SU-DHL-6 (cell line): ENCODE results near the gene ANTXR1.

ENCODE experiments used
- H2AFZ ChIP-seq: fragments of 200-600 bp; sonication (generic); 2 replicates; pipeline ENCODE4 v1.6.1; 2014; ENCODE audit warnings: low read depth, mild to moderate bottlenecking, moderate library complexity, mixed read lengths, antibody characterized with exemption, low read length; ENCODE audit not compliant: severe bottlenecking
- H3F3A ChIP-seq: fragments of 200-600 bp; shearing (Covaris generic); 2 replicates; pipeline ENCODE4 v1.6.0; 2016; ENCODE audit warnings: antibody characterized with exemption, mild to moderate bottlenecking; ENCODE audit not compliant: insufficient read depth
- H3K27ac ChIP-seq: fragments of 200-600 bp; sonication (generic); 2 replicates; pipeline ENCODE4 v1.5.1; 2016; ENCODE audit warnings: low read depth, mild to moderate bottlenecking, low read length, moderate library complexity, mixed read lengths
- H3K27me3 ChIP-seq: fragments of 200-600 bp; sonication (generic), shearing (Covaris generic); 2 replicates; pipeline ENCODE4 v1.6.0; 2014; ENCODE audit warnings: mild to moderate bottlenecking, low read length
- H3K36me3 ChIP-seq: fragments of 200-600 bp; sonication (generic); 2 replicates; pipeline ENCODE4 v1.6.1; 2014; ENCODE audit warnings: mild to moderate bottlenecking, low read length, mixed read lengths
- H3K4me2 ChIP-seq: fragments of 300-600, 200-600 bp; shearing (Covaris generic), sonication (generic); 2 replicates; pipeline ENCODE4 v1.6.0; 2014; ENCODE audit warnings: low read length, low read depth, mild to moderate bottlenecking; ENCODE audit not compliant: poor library complexity, severe bottlenecking
- H3K4me3 ChIP-seq: fragments of 200-600 bp; sonication (generic); 2 replicates; pipeline ENCODE4 v1.5.1; 2014; ENCODE audit warnings: antibody characterized with exemption, low read length, mild to moderate bottlenecking, mixed read lengths; ENCODE audit not compliant: insufficient read depth, poor library complexity, severe bottlenecking
- H3K79me2 ChIP-seq: fragments of 200-600 bp; sonication (generic); 2 replicates; pipeline ENCODE4 v1.6.1; 2014; ENCODE audit warnings: mild to moderate bottlenecking, low read length, moderate library complexity; ENCODE audit not compliant: insufficient read depth
- H3K9ac ChIP-seq: fragments of 200-600 bp; sonication (generic); 2 replicates; pipeline ENCODE4 v1.7.0; 2014; ENCODE audit warnings: mild to moderate bottlenecking, low read length
- H3K9me2 ChIP-seq: fragments of 200-600 bp; sonication (generic); replicated peaks from 2 replicates; pipeline ENCODE4 v1.6.1; 2014; ENCODE audit warnings: low read length; ENCODE audit not compliant: insufficient read depth
- H3K9me3 ChIP-seq: fragments of 200-600 bp; sonication (generic); 2 replicates; pipeline ENCODE4 v1.6.1; 2014; ENCODE audit warnings: low read length, mixed read lengths; ENCODE audit not compliant: insufficient read depth
- H4K20me1 ChIP-seq: fragments of 200-600 bp; sonication (generic); 2 replicates; pipeline ENCODE4 v1.6.1; 2014; ENCODE audit warnings: low read depth, mild to moderate bottlenecking, antibody characterized with exemption, low read length, moderate library complexity, mixed read lengths
- EZH2phosphoT487 ChIP-seq: fragments of 200-600 bp; sonication (generic), shearing (Covaris generic); conservative IDR thresholded peaks from 2 replicates; pipeline ENCODE4 v1.6.1; 2018; ENCODE audit warnings: mild to moderate bottlenecking, antibody characterized with exemption, low read length, moderate library complexity, mixed read lengths
- TF ChIP-seq, protein P1 (sequence below): fragments of 200-600 bp; sonication (generic); IDR thresholded peaks from one replicate; pipeline ENCODE4 v1.5.1; 2017; ENCODE audit warnings: antibody characterized with exemption, mild to moderate bottlenecking, low read length, moderate library complexity; ENCODE audit not compliant: insufficient read depth, poor library complexity, severe bottlenecking

Gene ANTXR1

GRCh38 chr2:69269330-69269729 lies 256.4 kb downstream of the ANTXR1 start:
- Histone ChIP-seq H3K36me3 (no peaks in the 10 kb centered on the region), H3K9ac (no peak overlapping the region), H3K9me2 (no peaks in the 10 kb centered on the region), H3K4me2 (no peak overlapping the region), H3K9me3 (no peaks in the 10 kb centered on the region), H3K27me3 (no peaks in the 10 kb centered on the region), H3K27ac (no peak overlapping the region), H3F3A (no peaks in the 10 kb centered on the region), H2AFZ (no peak overlapping the region), H3K79me2 (no peaks in the 10 kb centered on the region), H4K20me1 (no peaks in the 10 kb centered on the region), H3K4me3 (no peak overlapping the region)
- TF ChIP-seq, protein P1, sequence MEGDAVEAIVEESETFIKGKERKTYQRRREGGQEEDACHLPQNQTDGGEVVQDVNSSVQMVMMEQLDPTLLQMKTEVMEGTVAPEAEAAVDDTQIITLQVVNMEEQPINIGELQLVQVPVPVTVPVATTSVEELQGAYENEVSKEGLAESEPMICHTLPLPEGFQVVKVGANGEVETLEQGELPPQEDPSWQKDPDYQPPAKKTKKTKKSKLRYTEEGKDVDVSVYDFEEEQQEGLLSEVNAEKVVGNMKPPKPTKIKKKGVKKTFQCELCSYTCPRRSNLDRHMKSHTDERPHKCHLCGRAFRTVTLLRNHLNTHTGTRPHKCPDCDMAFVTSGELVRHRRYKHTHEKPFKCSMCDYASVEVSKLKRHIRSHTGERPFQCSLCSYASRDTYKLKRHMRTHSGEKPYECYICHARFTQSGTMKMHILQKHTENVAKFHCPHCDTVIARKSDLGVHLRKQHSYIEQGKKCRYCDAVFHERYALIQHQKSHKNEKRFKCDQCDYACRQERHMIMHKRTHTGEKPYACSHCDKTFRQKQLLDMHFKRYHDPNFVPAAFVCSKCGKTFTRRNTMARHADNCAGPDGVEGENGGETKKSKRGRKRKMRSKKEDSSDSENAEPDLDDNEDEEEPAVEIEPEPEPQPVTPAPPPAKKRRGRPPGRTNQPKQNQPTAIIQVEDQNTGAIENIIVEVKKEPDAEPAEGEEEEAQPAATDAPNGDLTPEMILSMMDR, result no peak
- no peak for TF ChIP-seq EZH2phosphoT487

- Histone ChIP-seq H4K20me1 (no peaks in the 10 kb centered on the region), H3K79me2 (no peaks in the 10 kb centered on the region), H3F3A (no peaks in the 10 kb centered on the region), H3K4me2 (no peak overlapping the region), H3K9me2 (no peaks in the 10 kb centered on the region), H3K36me3 (no peaks in the 10 kb centered on the region), H3K9ac (no peak overlapping the region), H3K9me3 (no peaks in the 10 kb centered on the region), H3K27me3 (no peaks in the 10 kb centered on the region), H3K27ac (no peak overlapping the region), H2AFZ (no peak overlapping the region), H3K4me3 (no peak overlapping the region)
- TF ChIP-seq, protein P1, result no peak
- TF ChIP-seq EZH2phosphoT487, result no peak
Observed at GRCh38 chr2:69271831-69272257, 258.9 kb downstream of the ANTXR1 start.

DNA sequence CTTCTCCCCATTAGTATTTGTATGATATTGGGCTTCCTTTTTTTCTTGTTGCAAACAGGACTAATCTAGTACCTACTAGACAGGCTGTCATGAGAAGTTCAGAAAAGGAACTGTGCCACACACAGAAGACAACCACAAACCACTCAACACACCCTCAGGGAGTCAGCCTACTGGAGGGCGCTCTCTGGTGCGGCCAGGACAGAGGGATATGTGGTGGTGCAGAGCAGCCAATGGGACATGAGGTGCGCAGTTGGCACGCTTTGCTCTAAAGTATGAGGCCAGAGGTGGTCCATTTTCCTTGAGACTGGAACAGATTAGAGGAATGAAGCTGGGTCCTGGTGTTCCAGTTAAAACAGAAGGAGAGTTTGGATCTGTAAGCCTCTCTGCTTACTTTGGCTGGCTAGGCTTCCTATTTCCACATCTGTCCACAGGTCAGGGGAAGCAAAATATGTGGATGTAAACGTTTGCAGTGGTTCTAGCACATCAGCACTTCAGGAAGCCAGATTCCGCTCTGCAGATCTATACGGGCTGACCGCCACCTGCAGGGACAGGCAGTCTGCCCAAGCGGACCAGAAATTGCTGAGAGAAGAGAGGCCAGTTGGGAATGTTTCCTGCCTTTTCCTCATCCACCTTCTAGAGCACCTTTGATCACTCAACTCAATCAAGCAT lies 260.0 kb downstream of the ANTXR1 start:
- no peak overlapping the region for H3K4me3 ChIP-seq
- no peaks in the 10 kb centered on the region for H3F3A ChIP-seq
- no peak overlapping the region for H2AFZ ChIP-seq
- no peaks in the 10 kb centered on the region for H3K27me3 ChIP-seq
- no peak overlapping the region for H3K27ac ChIP-seq
- no peak overlapping the region for H3K9ac ChIP-seq
- H3K36me3 ChIP-seq, result no peaks in the 10 kb centered on the region
- TF ChIP-seq EZH2phosphoT487, result no peak
- TF ChIP-seq, protein P1, result no peak
- no peaks in the 10 kb centered on the region for H3K9me3 ChIP-seq
- H4K20me1 ChIP-seq, result no peaks in the 10 kb centered on the region
- H3K79me2 ChIP-seq, result no peaks in the 10 kb centered on the region
- H3K4me2 ChIP-seq, result no peak overlapping the region
- H3K9me2 ChIP-seq, result no peaks in the 10 kb centered on the region
